OCI-LY1 (cell line): ENCODE measurements around the gene CBLIF.

Experiments
- CTCF ChIP-seq: fragments of 200-600 bp; sonication (generic), shearing (Covaris generic); IDR thresholded peaks from 2 replicates; pipeline ENCODE4 v1.5.1; 2017; ENCODE audit warnings: mild to moderate bottlenecking, antibody characterized with exemption, low read length, moderate library complexity, mixed read lengths
- EZH2 ChIP-seq: fragments of 200-600 bp; sonication (generic), shearing (Covaris generic); IDR thresholded peaks from 2 replicates; pipeline ENCODE4 v1.8.0; 2017; ENCODE audit warnings: borderline replicate concordance, mixed run types, mild to moderate bottlenecking, antibody characterized with exemption, low read length, moderate library complexity, mixed read lengths

- TF ChIP-seq EZH2 (no peak), CTCF (no peak)
These were observed 3.8 kb downstream of the CBLIF start for GRCh38 chr11:59841514-59841913.
